H1 (cell line): ENCODE measurements around the gene SLC2A8. TPM values are rescaled to one million over a fixed set of nuclear protein-coding genes. Genes with fewer than 3 reads are reported as not detected.

Experiments used
- CTCF ChIA-PET: fragments of 300-600 bp; sonication (Branson Sonifier 250); formaldehyde crosslinking; loops from one replicate; lab custom pipeline; 2021; ENCODE audit not compliant: partially characterized antibody; lab: Charles Lee
- POLR2A ChIA-PET: fragments of 300-600 bp; sonication (Branson Sonifier 250); formaldehyde crosslinking; loops from one replicate; lab custom pipeline; 2021; ENCODE audit warnings: inconsistent platforms; ENCODE audit not compliant: partially characterized antibody; lab: Charles Lee
- DNase-seq, 2 experiments: peaks; one replicate each; pipeline versions ENCODE4 v3.0.0 to v3.0.0-alpha.2; 2010 to 2022; ENCODE audit warnings: low spot score in 2 of 2, low read depth in 1 of 2, mixed read lengths in 1 of 2
- FAIRE-seq: peaks from 2 replicates; lab custom pipeline; 2011; peaks lifted over from hg19 to GRCh38; lab: Jason Lieb, UNC
- H2AFZ ChIP-seq: 2 replicates; pipeline ENCODE4 v1.8.1; 2012; ENCODE audit warnings: low read length, inconsistent platforms
- H2AK5ac ChIP-seq: 2 replicates; pipeline ENCODE4 v1.6.1; 2013; ENCODE audit warnings: low read depth, low read length
- H2BK120ac ChIP-seq: replicated peaks from 2 replicates; pipeline ENCODE3; 2013; ENCODE audit warnings: low read depth, low read length, inconsistent platforms
- H2BK12ac ChIP-seq: 2 replicates; pipeline ENCODE4 v1.6.1; 2013; ENCODE audit warnings: low read depth, low read length
- H2BK15ac ChIP-seq: 2 replicates; pipeline ENCODE4 v1.6.1; 2013; ENCODE audit warnings: low read length
- H2BK20ac ChIP-seq: 2 replicates; pipeline ENCODE4 v1.6.1; 2013; ENCODE audit warnings: low read length
- H2BK5ac ChIP-seq: 2 replicates; pipeline ENCODE4 v1.6.1; 2013; ENCODE audit warnings: low read depth, low read length
- H3K14ac ChIP-seq: 2 replicates; pipeline ENCODE4 v1.6.1; 2013; ENCODE audit warnings: inconsistent platforms; ENCODE audit not compliant: insufficient read length
- H3K18ac ChIP-seq: 2 replicates; pipeline ENCODE4 v1.6.1; 2013; ENCODE audit warnings: low read length; ENCODE audit errors: extremely low read depth
- H3K23ac ChIP-seq: 2 replicates; pipeline ENCODE4 v1.6.1; 2013; ENCODE audit warnings: inconsistent platforms; ENCODE audit not compliant: insufficient read length
- H3K23me2 ChIP-seq: 2 replicates; pipeline ENCODE4 v1.6.1; 2013; ENCODE audit warnings: low read depth, low read length
- H3K27ac ChIP-seq: 2 replicates; pipeline ENCODE4 v1.6.1; 2011; ENCODE audit warnings: low read depth, low read length, inconsistent platforms
- H3K27me3 ChIP-seq, 4 experiments: replicated peaks in 1 of 4; 1 replicate in 1 of 4; 2 replicates in 3 of 4; pipeline versions ENCODE4 v1.6.1 to v1.8.1; 2011 to 2013; ENCODE audit warnings: low read length in 3 of 4, mild to moderate bottlenecking in 3 of 4, inconsistent platforms in 2 of 4, mixed read lengths in 2 of 4, moderate library complexity in 1 of 4; ENCODE audit not compliant: control insufficient read depth in 3 of 4, insufficient read depth in 3 of 4; ENCODE audit errors: extremely low read depth in 1 of 4
- H3K36me3 ChIP-seq, 4 experiments: 2 replicates each; pipeline versions ENCODE4 v1.6.1 to v1.8.1; 2011 to 2013; ENCODE audit warnings: mild to moderate bottlenecking in 4 of 4, low read length in 3 of 4, moderate library complexity in 2 of 4, control low read depth in 1 of 4, inconsistent platforms in 1 of 4; ENCODE audit not compliant: insufficient read depth in 4 of 4, control insufficient read depth in 2 of 4
- H3K4ac ChIP-seq: replicated peaks from 2 replicates; pipeline ENCODE3; 2013; ENCODE audit warnings: low read length, low read depth, mixed read lengths, inconsistent platforms; ENCODE audit not compliant: insufficient read length
- H3K4me1 ChIP-seq, 4 experiments: replicated peaks in 1 of 4; 1 replicate in 1 of 4; 2 replicates in 3 of 4; pipeline versions ENCODE4 v1.6.1 to v1.8.1; 2011 to 2013; ENCODE audit warnings: low read length in 3 of 4, inconsistent platforms in 2 of 4, mixed read lengths in 1 of 4; ENCODE audit not compliant: insufficient read depth in 4 of 4, control insufficient read depth in 3 of 4
- H3K4me2 ChIP-seq, 2 experiments: 2 replicates each; pipeline versions ENCODE4 v1.6.1 to v1.8.1; 2011 to 2013; ENCODE audit warnings: low read depth in 2 of 2, low read length in 2 of 2, control low read depth in 1 of 2, inconsistent platforms in 1 of 2, mild to moderate bottlenecking in 1 of 2; ENCODE audit not compliant: insufficient read depth in 1 of 2
- H3K4me3 ChIP-seq, 4 experiments: fragments of 200-600, 300-600 bp in 1 of 4; sonication (generic), shearing (Covaris generic), sonication (Bioruptor Twin) in 1 of 4; 2 replicates each; pipeline versions ENCODE4 v1.5.1 to v1.8.1; 2011 to 2016; ENCODE audit warnings: low read length in 4 of 4, low read depth in 3 of 4, control low read depth in 2 of 4, inconsistent platforms in 2 of 4, mild to moderate bottlenecking in 2 of 4, mixed read lengths in 1 of 4, moderate library complexity in 1 of 4; ENCODE audit not compliant: insufficient read depth in 2 of 4; ENCODE audit errors: extremely low read depth in 1 of 4
- H3K56ac ChIP-seq: replicated peaks from 2 replicates; pipeline ENCODE3; 2013; ENCODE audit warnings: low read depth, mild to moderate bottlenecking, mixed read lengths, low read length, inconsistent platforms; ENCODE audit not compliant: insufficient read length
- H3K79me1 ChIP-seq: 2 replicates; pipeline ENCODE4 v1.6.1; 2013; ENCODE audit warnings: low read depth, low read length, control low read depth
- H3K79me2 ChIP-seq, 2 experiments: 2 replicates each; pipeline versions ENCODE4 v1.6.1 to v1.8.1; 2012 to 2013; ENCODE audit warnings: low read length in 2 of 2, mild to moderate bottlenecking in 2 of 2, inconsistent platforms in 1 of 2; ENCODE audit not compliant: insufficient read depth in 2 of 2, control insufficient read depth in 1 of 2
- H3K9ac ChIP-seq, 4 experiments: replicated peaks in 1 of 4; 1 replicate in 1 of 4; 2 replicates in 3 of 4; pipeline versions ENCODE4 v1.6.1 to v1.8.1; 2011 to 2013; ENCODE audit warnings: low read depth in 3 of 4, low read length in 3 of 4, control low read depth in 2 of 4, mild to moderate bottlenecking in 2 of 4, moderate library complexity in 2 of 4, inconsistent platforms in 1 of 4; ENCODE audit errors: extremely low read depth in 1 of 4
- H3K9me3 ChIP-seq, 2 experiments: 2 replicates each; pipeline versions ENCODE4 v1.6.1 to v1.8.1; 2012 to 2013; ENCODE audit warnings: mild to moderate bottlenecking in 2 of 2, moderate library complexity in 2 of 2, control low read depth in 1 of 2, inconsistent platforms in 1 of 2, low read depth in 1 of 2, low read length in 1 of 2, mixed read lengths in 1 of 2; ENCODE audit not compliant: insufficient read depth in 2 of 2
- H4K20me1 ChIP-seq, 2 experiments: replicated peaks in 1 of 2; 2 replicates each; pipeline versions ENCODE3 to v1.8.1; 2011 to 2013; ENCODE audit warnings: inconsistent platforms in 2 of 2, low read length in 2 of 2, mild to moderate bottlenecking in 1 of 2; ENCODE audit not compliant: insufficient read depth in 2 of 2, control insufficient read depth in 1 of 2
- H4K5ac ChIP-seq: 2 replicates; pipeline ENCODE4 v1.6.1; 2013; ENCODE audit warnings: low read length, low read depth, mixed read lengths, inconsistent platforms; ENCODE audit not compliant: insufficient read length
- H4K8ac ChIP-seq: 2 replicates; pipeline ENCODE4 v1.8.0; 2013; ENCODE audit warnings: mild to moderate bottlenecking, moderate library complexity, low read length, inconsistent platforms; ENCODE audit not compliant: insufficient read depth; ENCODE audit errors: extremely low read depth
- H4K91ac ChIP-seq: replicated peaks from 2 replicates; pipeline ENCODE3; 2013; ENCODE audit warnings: low read length, mixed read lengths, inconsistent platforms; ENCODE audit not compliant: insufficient read length
- ATF2 ChIP-seq: IDR thresholded peaks from 2 replicates; pipeline ENCODE4 v1.6.1; 2012; ENCODE audit warnings: low read length, inconsistent platforms
- CREB1 ChIP-seq: IDR thresholded peaks from 2 replicates; pipeline ENCODE4 v1.6.1; 2012; ENCODE audit warnings: inconsistent platforms
- GTF2F1 ChIP-seq: IDR thresholded peaks from 2 replicates; pipeline ENCODE4 v1.6.1; 2012; ENCODE audit warnings: low read depth, low read length, improper control_type of control experiment, borderline replicate concordance
- JUN ChIP-seq: IDR thresholded peaks from 2 replicates; pipeline ENCODE4 v1.6.1; 2011; ENCODE audit warnings: low read depth, mild to moderate bottlenecking, improper control_type of control experiment, low read length
- KDM1A ChIP-seq: fragments of 200-600, 300-600 bp; sonication (generic); IDR thresholded peaks from 2 replicates; pipeline ENCODE4 v1.7.1; 2016; ENCODE audit warnings: mild to moderate bottlenecking, low read length, borderline replicate concordance
- KDM4A ChIP-seq: IDR thresholded peaks from one replicate; pipeline ENCODE4 v1.7.1; 2012; ENCODE audit warnings: low read depth, mild to moderate bottlenecking, moderate library complexity, low read length, inconsistent platforms; ENCODE audit not compliant: severe bottlenecking
- MAFK ChIP-seq: IDR thresholded peaks from 2 replicates; pipeline ENCODE4 v1.6.1; 2012; ENCODE audit warnings: low read depth, mild to moderate bottlenecking, improper control_type of control experiment, low read length
- NANOG ChIP-seq: IDR thresholded peaks from 2 replicates; pipeline ENCODE4 v1.6.1; 2011; ENCODE audit warnings: low read length, low read depth, mild to moderate bottlenecking, inconsistent platforms; ENCODE audit not compliant: insufficient read depth, poor library complexity, severe bottlenecking
- SAP30 ChIP-seq: fragments of 300-600 bp; sonication (generic); IDR thresholded peaks from 2 replicates; pipeline ENCODE4 v1.7.1; 2012; ENCODE audit warnings: low read length, moderate library complexity, mild to moderate bottlenecking, inconsistent platforms; ENCODE audit not compliant: insufficient read depth, insufficient replicate concordance
- SRF ChIP-seq: IDR thresholded peaks from 2 replicates; pipeline ENCODE4 v1.6.1; 2011; ENCODE audit warnings: mild to moderate bottlenecking, low read depth, low read length, moderate library complexity
- TBP ChIP-seq: IDR thresholded peaks from 2 replicates; pipeline ENCODE4 v1.6.1; 2011; ENCODE audit warnings: low read depth, low read length, improper control_type of control experiment
- TCF12 ChIP-seq: IDR thresholded peaks from 2 replicates; pipeline ENCODE4 v1.6.1; 2011; ENCODE audit warnings: low read depth, mild to moderate bottlenecking, low read length
- TEAD4 ChIP-seq: IDR thresholded peaks from 2 replicates; pipeline ENCODE4 v1.6.1; 2012; ENCODE audit warnings: low read depth, low read length, inconsistent platforms, mixed read lengths
- WGBS, 2 experiments: shearing (Covaris generic) in 1 of 2; methylation state at CpG; one replicate each; pipeline versions ENCODE4 v1.1.6 to v1.1.7; 2013 to 2015; ENCODE audit warnings: low lambda C conversion rate in 2 of 2, mixed read lengths in 2 of 2, inconsistent platforms in 1 of 2, low coverage in 1 of 2, missing lambda C conversion rate in 1 of 2; ENCODE audit not compliant: insufficient replicate concordance in 2 of 2, insufficient coverage in 1 of 2, insufficient read length in 1 of 2; ENCODE audit errors: extremely low coverage in 1 of 2, missing lambda C conversion rate in 1 of 2; 5-methylcytosine and 5-hydroxymethylcytosine counted together
- polyA plus RNA-seq, 7 experiments: library from polyadenylated mRNA; depleted of rRNA in 3 of 7; stranded (reverse) in 5 of 7; unstranded in 2 of 7; fragments of >200 nt in 5 of 7; fragments of 200-250 nt in 2 of 7; gene quantifications; 1 replicate in 5 of 7; 2 replicates in 1 of 7; 4 replicates in 1 of 7; pipeline versions ENCODE4 v1.2.1 to v1.2.3, GENCODE V29; 2011 to 2013; ENCODE audit warnings: missing spikeins in 2 of 7, mixed read lengths in 2 of 7
- total RNA-seq: library from RNA; stranded (reverse); fragmentation: NEBNext Ultra II Directional; extraction: Animal tissue kit (Norgen Biotek cat#: 25700); gene quantifications from 2 replicates; pipeline ENCODE4 v1.2.1, GENCODE V29; 2021

SLC2A8 gene
- total and polyA plus RNA-seq, 2 of the 8 experiments (the other 6 are each of a cell fraction or from before 2014, with no cell fraction given), result 24.6 to 36.4 TPM

GRCh38 chr9:127419348-127419747 lies 22.4 kb downstream of the SLC2A8 start:
- H3K27ac ChIP-seq, result no peak overlapping the region
- POLR2A ChIA-PET, result interaction anchor here (1.2 to 1.5 kb wide), 2 partner anchors 22 to 27 kb away, joined by 4 to 5 read pairs; partner anchors contain the start of gene SLC2A8
- H3K79me2 ChIP-seq, result peaks cover 0 to 9% of the 10 kb centered on the region in 2 experiments; a peak in 1 of 4 replicates
- no peak overlapping the region for H2BK12ac ChIP-seq
- H2AK5ac ChIP-seq, result no peak overlapping the region
- no peak overlapping the region for H3K23ac ChIP-seq
- H2BK20ac ChIP-seq, result no peak overlapping the region
- no peak overlapping the region for H2BK15ac ChIP-seq
- no peaks in the 10 kb centered on the region for H3K9me3 ChIP-seq
- 95% methylated on average over 5 of the region's 6 CpGs; no CpG with 5 or more reads in 1 of the 2 experiments for WGBS, 2 experiments
- H2BK120ac ChIP-seq, result no peak overlapping the region
- no peak overlapping the region for H2AFZ ChIP-seq
- no peak overlapping the region for H2BK5ac ChIP-seq
- H3K23me2 ChIP-seq, result peaks cover 7% of the 10 kb centered on the region
- no peak overlapping the region for H3K18ac ChIP-seq
- H3K36me3 ChIP-seq, result no peaks in the 10 kb centered on the region
- H4K91ac ChIP-seq, result no peak overlapping the region
- DNase-seq (no peak), FAIRE-seq (no peak)
- H4K5ac ChIP-seq, result no peak overlapping the region
- CTCF ChIA-PET, result interaction anchor here (0.6 to 2.5 kb wide), 5 partner anchors 17 to 201 kb away, joined by 3 to 9 read pairs (median 4); no protein-coding TSS in a partner anchor
- H4K8ac ChIP-seq, result no peak overlapping the region
- H3K4me1 ChIP-seq, result peaks cover 0 to 9% (median 6%) of the 10 kb centered on the region in 4 experiments; a peak in 6 of 7 replicates
- no peak overlapping the region for H3K4ac ChIP-seq
- no peak overlapping the region for H3K56ac ChIP-seq
- H3K9ac ChIP-seq, result peak overlapping the region in 2 of 4 experiments; percentile 4 to 31; a peak in 2 of 7 replicates
- no peak overlapping the region for H3K14ac ChIP-seq
- no peaks in the 10 kb centered on the region for H3K27me3 ChIP-seq
- H3K4me3 ChIP-seq, result no peak overlapping the region
- H4K20me1 ChIP-seq, result peaks cover 2% of the 10 kb centered on the region in 2 experiments
- H3K4me2 ChIP-seq, result no peak overlapping the region
- peaks cover 4% of the 10 kb centered on the region for H3K79me1 ChIP-seq
- TF ChIP-seq SAP30 (no peak), TEAD4 (no peak), CREB1 (no peak), TCF12 (no peak), SRF (no peak), TBP (no peak), KDM4A (no peak), KDM1A (no peak), GTF2F1 (no peak), JUN (no peak), NANOG (no peak), MAFK (no peak), ATF2 (no peak)
